Measurements from ENCODE around the gene GTPBP1.

Gene GTPBP1

GRCh38 chr22:38730411-38730871 is 24.7 kb downstream of the GTPBP1 start:
- Histone ChIP-seq H2BK120ac (ENCODE audit: low read depth, low read length) (no peak overlapping the region), H3K79me1 (ENCODE audit: low read length) (no peaks in the 10 kb centered on the region), H3K4me3 (ENCODE audit: low read length) (no peak overlapping the region), H2BK15ac (replicated peaks; ENCODE audit: low read depth) (no peak overlapping the region), H4K5ac (ENCODE audit: low read length) (no peak overlapping the region), H3K27ac (ENCODE audit: low read depth, low read length) (no peak overlapping the region), H4K8ac (ENCODE audit: low read depth, low read length) (no peak overlapping the region), H3K36me3 (ENCODE audit: control insufficient read depth, insufficient read depth, low read length) (peaks cover 19% of the 10 kb centered on the region), H2BK5ac (ENCODE audit: low read length) (no peak overlapping the region), H3K56ac (ENCODE audit: low read length) (no peak overlapping the region), H2AK5ac (ENCODE audit: low read length) (no peak overlapping the region), H3K79me2 (ENCODE audit: control insufficient read depth, insufficient read depth, low read length) (no peaks in the 10 kb centered on the region), H3K9ac (ENCODE audit: low read length) (no peak overlapping the region), H3K4me2 (ENCODE audit: low read length) (no peak overlapping the region), H3K4me1 (ENCODE audit: control insufficient read depth, low read depth, low read length) (no peaks in the 10 kb centered on the region), H3K18ac (ENCODE audit: low read length) (no peak overlapping the region), H3K23ac (ENCODE audit: low read length) (no peak overlapping the region), H3K4ac (ENCODE audit: low read depth, low read length) (no peak overlapping the region), H3K27me3 (ENCODE audit: insufficient read depth, low read length, poor library complexity) (no peaks in the 10 kb centered on the region)
- no peak for DNase-seq
- WGBS (ENCODE audit: extremely low coverage, insufficient coverage, low lambda C conversion rate): no CpG with 5 or more reads among the region's 13 CpGs

GRCh38 chr22:38731703-38732161 is 26.0 kb downstream of the GTPBP1 start:
- H3K9ac ChIP-seq (ENCODE audit: low read length): no peak overlapping the region
- H3K18ac ChIP-seq (ENCODE audit: low read length): no peak overlapping the region
- H3K79me2 ChIP-seq (ENCODE audit: control insufficient read depth, insufficient read depth, low read length): no peaks in the 10 kb centered on the region
- H3K4me2 ChIP-seq (ENCODE audit: low read length): no peak overlapping the region
- H2AK5ac ChIP-seq (ENCODE audit: low read length): no peak overlapping the region
- no peak overlapping the region for H4K8ac ChIP-seq (ENCODE audit: low read depth, low read length)
- no peaks in the 10 kb centered on the region for H3K79me1 ChIP-seq (ENCODE audit: low read length)
- no peak for DNase-seq
- no peak overlapping the region for H4K5ac ChIP-seq (ENCODE audit: low read length)
- H3K27ac ChIP-seq (ENCODE audit: low read depth, low read length): no peak overlapping the region
- H3K36me3 ChIP-seq (ENCODE audit: control insufficient read depth, insufficient read depth, low read length): peaks cover 14% of the 10 kb centered on the region
- WGBS (ENCODE audit: extremely low coverage, insufficient coverage, low lambda C conversion rate): no CpG with 5 or more reads among the region's 6 CpGs
- no peak overlapping the region for H3K4me3 ChIP-seq (ENCODE audit: low read length)
- no peak overlapping the region for H2BK5ac ChIP-seq (ENCODE audit: low read length)
- H3K4me1 ChIP-seq (ENCODE audit: control insufficient read depth, low read depth, low read length): no peaks in the 10 kb centered on the region
- no peak overlapping the region for H3K23ac ChIP-seq (ENCODE audit: low read length)
- no peak overlapping the region for H3K4ac ChIP-seq (ENCODE audit: low read depth, low read length)
- no peak overlapping the region for H3K56ac ChIP-seq (ENCODE audit: low read length)
- H2BK15ac ChIP-seq (replicated peaks; ENCODE audit: low read depth): no peak overlapping the region
- H2BK120ac ChIP-seq (ENCODE audit: low read depth, low read length): no peak overlapping the region
- H3K27me3 ChIP-seq (ENCODE audit: insufficient read depth, low read length, poor library complexity): no peaks in the 10 kb centered on the region

GRCh38 chr22:38732251-38732815 is 26.6 kb downstream of the GTPBP1 start:
- H3K4me1 ChIP-seq (ENCODE audit: control insufficient read depth, low read depth, low read length): no peaks in the 10 kb centered on the region
- H4K8ac ChIP-seq (ENCODE audit: low read depth, low read length): no peak overlapping the region
- no peak overlapping the region for H3K4me3 ChIP-seq (ENCODE audit: low read length)
- no peak overlapping the region for H4K5ac ChIP-seq (ENCODE audit: low read length)
- no peaks in the 10 kb centered on the region for H3K27me3 ChIP-seq (ENCODE audit: insufficient read depth, low read length, poor library complexity)
- DNase-seq: no peak
- H2BK15ac ChIP-seq (replicated peaks; ENCODE audit: low read depth): no peak overlapping the region
- H3K79me2 ChIP-seq (ENCODE audit: control insufficient read depth, insufficient read depth, low read length): no peaks in the 10 kb centered on the region
- peaks cover 13% of the 10 kb centered on the region for H3K36me3 ChIP-seq (ENCODE audit: control insufficient read depth, insufficient read depth, low read length)
- H3K4ac ChIP-seq (ENCODE audit: low read depth, low read length): no peak overlapping the region
- no peak overlapping the region for H3K23ac ChIP-seq (ENCODE audit: low read length)
- no peak overlapping the region for H3K9ac ChIP-seq (ENCODE audit: low read length)
- no peaks in the 10 kb centered on the region for H3K79me1 ChIP-seq (ENCODE audit: low read length)
- H2AK5ac ChIP-seq (ENCODE audit: low read length): no peak overlapping the region
- no peak overlapping the region for H3K4me2 ChIP-seq (ENCODE audit: low read length)
- no peak overlapping the region for H2BK5ac ChIP-seq (ENCODE audit: low read length)
- H2BK120ac ChIP-seq (ENCODE audit: low read depth, low read length): no peak overlapping the region
- WGBS (ENCODE audit: extremely low coverage, insufficient coverage, low lambda C conversion rate): no CpG with 5 or more reads among the region's 13 CpGs
- no peak overlapping the region for H3K27ac ChIP-seq (ENCODE audit: low read depth, low read length)
- H3K56ac ChIP-seq (ENCODE audit: low read length): no peak overlapping the region
- H3K18ac ChIP-seq (ENCODE audit: low read length): no peak overlapping the region

- no peak overlapping the region for H4K5ac ChIP-seq (ENCODE audit: low read length)
- H3K27ac ChIP-seq (ENCODE audit: low read depth, low read length): no peak overlapping the region
- no peaks in the 10 kb centered on the region for H3K27me3 ChIP-seq (ENCODE audit: insufficient read depth, low read length, poor library complexity)
- no peak overlapping the region for H4K8ac ChIP-seq (ENCODE audit: low read depth, low read length)
- no peak overlapping the region for H2AK5ac ChIP-seq (ENCODE audit: low read length)
- no peak overlapping the region for H3K9ac ChIP-seq (ENCODE audit: low read length)
- H3K79me2 ChIP-seq (ENCODE audit: control insufficient read depth, insufficient read depth, low read length): no peaks in the 10 kb centered on the region
- no peak overlapping the region for H3K56ac ChIP-seq (ENCODE audit: low read length)
- peaks cover 10% of the 10 kb centered on the region for H3K36me3 ChIP-seq (ENCODE audit: control insufficient read depth, insufficient read depth, low read length)
- H2BK5ac ChIP-seq (ENCODE audit: low read length): no peak overlapping the region
- no peaks in the 10 kb centered on the region for H3K79me1 ChIP-seq (ENCODE audit: low read length)
- H3K4me1 ChIP-seq (ENCODE audit: control insufficient read depth, low read depth, low read length): no peaks in the 10 kb centered on the region
- no peak overlapping the region for H2BK15ac ChIP-seq (replicated peaks; ENCODE audit: low read depth)
- H3K4me3 ChIP-seq (ENCODE audit: low read length): no peak overlapping the region
- no peak overlapping the region for H3K18ac ChIP-seq (ENCODE audit: low read length)
- WGBS (ENCODE audit: extremely low coverage, insufficient coverage, low lambda C conversion rate): no CpG with 5 or more reads among the region's 4 CpGs
- H2BK120ac ChIP-seq (ENCODE audit: low read depth, low read length): no peak overlapping the region
- H3K23ac ChIP-seq (ENCODE audit: low read length): no peak overlapping the region
- H3K4me2 ChIP-seq (ENCODE audit: low read length): no peak overlapping the region
- no peak overlapping the region for H3K4ac ChIP-seq (ENCODE audit: low read depth, low read length)
- DNase-seq: no peak
These were observed 27.6 kb downstream of the GTPBP1 start for GRCh38 chr22:38733329-38733723.

GRCh38 chr22:38733724-38734381 is 28.1 kb downstream of the GTPBP1 start:
- Histone ChIP-seq H3K4me3 (ENCODE audit: low read length) (no peak overlapping the region), H4K8ac (ENCODE audit: low read depth, low read length) (no peak overlapping the region), H3K27ac (ENCODE audit: low read depth, low read length) (no peak overlapping the region), H3K18ac (ENCODE audit: low read length) (no peak overlapping the region), H4K5ac (ENCODE audit: low read length) (no peak overlapping the region), H3K79me2 (ENCODE audit: control insufficient read depth, insufficient read depth, low read length) (no peaks in the 10 kb centered on the region), H3K4ac (ENCODE audit: low read depth, low read length) (no peak overlapping the region), H3K23ac (ENCODE audit: low read length) (no peak overlapping the region), H3K9ac (ENCODE audit: low read length) (no peak overlapping the region), H3K4me1 (ENCODE audit: control insufficient read depth, low read depth, low read length) (no peaks in the 10 kb centered on the region), H3K56ac (ENCODE audit: low read length) (no peak overlapping the region), H2BK120ac (ENCODE audit: low read depth, low read length) (no peak overlapping the region), H2BK5ac (ENCODE audit: low read length) (no peak overlapping the region), H3K4me2 (ENCODE audit: low read length) (no peak overlapping the region), H2AK5ac (ENCODE audit: low read length) (no peak overlapping the region), H2BK15ac (replicated peaks; ENCODE audit: low read depth) (no peak overlapping the region), H3K36me3 (ENCODE audit: control insufficient read depth, insufficient read depth, low read length) (peaks cover 11% of the 10 kb centered on the region), H3K27me3 (ENCODE audit: insufficient read depth, low read length, poor library complexity) (no peaks in the 10 kb centered on the region), H3K79me1 (ENCODE audit: low read length) (no peaks in the 10 kb centered on the region)
- DNase-seq: no peak
- no CpG with 5 or more reads among the region's 8 CpGs for WGBS (ENCODE audit: extremely low coverage, insufficient coverage, low lambda C conversion rate)

All from mesendoderm (in vitro differentiated cells).